Measurements from ENCODE around the gene PABPC1L. TPM values are rescaled to one million over a fixed set of nuclear protein-coding genes. Genes with fewer than 3 reads are reported as not detected.

Gene PABPC1L
- total RNA-seq, 2 donors from 2014 or later = 41.8 to 105 TPM

- 0% methylated on average over 52 to 60 of the region's 60 CpGs for whole genome bisulfite sequencing, 2 donors
- intact Hi-C loops (cut with DNase I) = no loop called here
- DNase-seq (peak; percentile 96 to 98 (median 96)), ATAC-seq (peak; percentile 99)
- H3K27me3 ChIP-seq = no peaks in the 10 kb centered on the region
- no peaks in the 10 kb centered on the region for H3K9me3 ChIP-seq
- peak within 1 kb of the TSS; percentile 79 to 94 for H3K4me3 ChIP-seq
- peaks cover 19% of the 10 kb centered on the region for H3K4me1 ChIP-seq
- TF ChIP-seq POLR2A (IDR thresholded peaks at IDR 0.05) = peak; percentile 73 to 84 (median 83)
- TF ChIP-seq CTCF (IDR thresholded peaks at IDR 0.05) = peak in 3 of 7 experiments; percentile 7 to 26 (median 19)
- peaks cover 0 to 6% of the 10 kb centered on the region in 2 donors for H3K36me3 ChIP-seq (replicated peaks in 1 of 2; ENCODE audit: insufficient read depth in 1 of 2, low read depth in 2 of 2)
- peak within 1 kb of the TSS; percentile 69 to 82 (median 70) for H3K27ac ChIP-seq
Observed at GRCh38 chr20:44960103-44960852, 50.4 kb downstream of the PABPC1L start, which contains the start of gene TOMM34. Gene TOMM34, minus strand, starts transcription at chr20:44960397. Its CDS starts 64 bp downstream, at chr20:44960333.

DNA sequence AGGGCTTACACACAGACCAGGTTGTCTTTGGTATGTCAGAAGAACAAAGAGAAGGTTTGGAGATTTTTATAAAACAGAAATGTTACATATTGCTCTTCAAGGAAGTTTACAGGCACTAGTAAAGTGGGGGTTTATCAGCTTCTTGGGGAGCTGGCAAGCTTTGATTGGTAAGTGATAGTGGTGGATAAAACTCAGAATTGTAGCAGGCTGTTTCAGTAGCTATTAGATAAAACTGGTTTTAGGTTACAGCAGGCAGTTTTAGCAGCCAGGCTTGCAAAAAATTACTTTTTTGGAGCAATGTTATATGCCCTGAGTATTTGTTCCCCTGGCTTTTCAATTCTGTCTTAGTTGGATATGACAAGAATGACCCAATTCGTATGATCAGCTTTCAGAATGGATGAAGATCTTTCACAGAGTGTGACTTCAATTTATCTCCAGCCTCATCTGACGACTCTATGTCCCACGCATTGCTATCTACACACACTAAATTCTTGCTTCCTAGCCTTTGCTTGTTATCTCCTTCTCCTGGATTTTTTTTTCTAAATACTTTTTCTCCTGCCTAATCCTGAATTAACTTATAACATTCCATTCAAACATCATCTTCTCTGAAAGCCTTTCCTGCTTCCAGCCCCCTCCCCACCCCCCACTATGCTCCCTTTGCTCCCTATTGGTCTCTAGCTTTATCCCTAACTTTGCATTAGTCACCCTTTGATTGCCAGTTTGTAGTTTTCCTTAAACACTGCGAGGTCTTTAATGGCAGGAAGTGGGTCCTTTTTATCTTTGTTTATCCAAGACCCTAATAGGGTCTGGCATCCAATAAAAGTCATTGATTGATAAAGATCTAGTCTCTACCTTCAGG is 51.4 kb downstream of the PABPC1L start:
- no peak for DNase-seq
- peaks cover 25% of the 10 kb centered on the region for H3K4me1 ChIP-seq
- H3K4me3 ChIP-seq = no peak overlapping the region
- WGBS, 2 donors = 56 to 68% methylated on average over 4 of the region's 4 CpGs
- peak overlapping the region in 2 of 4 donors; percentile 70 to 82 for H3K27ac ChIP-seq
- peaks cover 0 to 2% of the 10 kb centered on the region in 2 donors for H3K36me3 ChIP-seq (replicated peaks in 1 of 2; ENCODE audit: insufficient read depth in 1 of 2, low read depth in 2 of 2)
- no peaks in the 10 kb centered on the region for H3K27me3 ChIP-seq
- no peak for TF ChIP-seq CTCF (IDR thresholded peaks at IDR 0.05)
- TF ChIP-seq POLR2A (IDR thresholded peaks at IDR 0.05) = no peak
- intact Hi-C loops (cut with DNase I) = no loop called here
- no peaks in the 10 kb centered on the region for H3K9me3 ChIP-seq
- no peak for ATAC-seq

GRCh38 chr20:44961870-44962267 is 52.0 kb downstream of the PABPC1L start:
- Histone ChIP-seq H3K27ac (no peak overlapping the region), H3K27me3 (no peaks in the 10 kb centered on the region), H3K36me3 (replicated peaks in 1 of 2; ENCODE audit: insufficient read depth in 1 of 2, low read depth in 2 of 2) (no peaks in the 10 kb centered on the region), H3K4me3 (no peak overlapping the region), H3K9me3 (no peaks in the 10 kb centered on the region), H3K4me1 (peaks cover 26% of the 10 kb centered on the region)
- 72 to 88% methylated on average over 3 of the region's 3 CpGs for WGBS, 2 donors
- intact Hi-C loops (cut with DNase I) = no loop called here
- TF ChIP-seq CTCF (IDR thresholded peaks at IDR 0.05) (no peak), POLR2A (IDR thresholded peaks at IDR 0.05) (no peak)
- ATAC-seq (no peak), DNase-seq (no peak)

- intact Hi-C loops (cut with DNase I) = no loop called here
- Histone ChIP-seq H3K27me3 (no peaks in the 10 kb centered on the region), H3K27ac (no peak overlapping the region), H3K4me3 (no peak overlapping the region), H3K36me3 (replicated peaks in 1 of 2; ENCODE audit: insufficient read depth in 1 of 2, low read depth in 2 of 2) (no peaks in the 10 kb centered on the region), H3K9me3 (no peaks in the 10 kb centered on the region), H3K4me1 (peaks cover 32% of the 10 kb centered on the region)
- 88 to 96% methylated on average over 3 of the region's 3 CpGs for WGBS, 2 donors
- DNase-seq (no peak), ATAC-seq (no peak)
- TF ChIP-seq POLR2A (IDR thresholded peaks at IDR 0.05) (no peak), CTCF (IDR thresholded peaks at IDR 0.05) (no peak)
Observed at GRCh38 chr20:44962483-44962882, 52.6 kb downstream of the PABPC1L start.

Data from body of pancreas (tissue), 4 donors.